CD4-positive, alpha-beta T cell treated with Interferon gamma for 1 hour (primary cell): Measurements from ENCODE around the gene HAUS5.
"Not testable (repeated sequence)": the region's sequence is repeated elsewhere in the genome, so short reads cannot be mapped to it uniquely, and the experiment has no call there.

Source experiments
- DNase-seq: peaks from one replicate; pipeline ENCODE4 v3.0.0-alpha.2; 2020

HAUS5 gene

DNA sequence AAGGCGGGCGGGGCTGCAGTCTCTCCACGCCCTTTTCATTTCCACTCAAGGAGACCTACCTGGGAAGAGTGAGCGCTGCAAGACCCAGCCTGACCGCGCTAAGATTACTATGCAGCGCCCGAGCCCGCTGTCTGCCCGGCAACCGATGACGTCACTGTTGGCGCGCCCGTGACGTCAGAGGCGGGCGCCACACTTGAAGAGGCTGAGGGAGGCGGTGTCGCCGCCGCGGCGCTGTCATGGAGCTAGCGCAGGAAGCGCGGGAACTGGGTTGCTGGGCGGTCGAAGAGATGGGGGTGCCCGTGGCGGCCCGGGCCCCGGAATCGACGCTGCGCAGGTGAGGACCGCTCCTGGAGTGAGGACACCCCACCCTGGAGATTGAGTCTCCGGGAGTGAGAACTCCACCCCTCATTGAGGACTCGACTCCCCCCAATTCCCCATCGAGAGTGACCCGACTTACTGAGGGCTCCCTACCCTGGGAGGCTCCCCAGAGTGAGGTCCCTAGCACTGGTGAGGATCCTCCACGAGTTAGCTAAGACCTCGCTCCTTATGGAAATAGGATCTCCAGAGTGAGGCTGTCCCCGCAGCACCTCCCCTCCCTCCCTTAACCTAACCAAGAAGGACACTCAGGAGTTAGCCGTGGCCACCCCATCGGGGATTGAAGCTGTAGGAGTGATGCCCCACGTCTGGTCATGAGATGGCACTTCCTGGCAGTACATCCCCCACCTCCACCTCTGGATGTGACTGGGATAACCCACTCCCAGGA lies at the start of gene HAUS5:
Gene HAUS5 (plus strand): TSS at position 177 of the 763 bp plus-strand sequence. CDS start 60 bp downstream, at position 237.
- peak; percentile 94 for DNase-seq

DNA sequence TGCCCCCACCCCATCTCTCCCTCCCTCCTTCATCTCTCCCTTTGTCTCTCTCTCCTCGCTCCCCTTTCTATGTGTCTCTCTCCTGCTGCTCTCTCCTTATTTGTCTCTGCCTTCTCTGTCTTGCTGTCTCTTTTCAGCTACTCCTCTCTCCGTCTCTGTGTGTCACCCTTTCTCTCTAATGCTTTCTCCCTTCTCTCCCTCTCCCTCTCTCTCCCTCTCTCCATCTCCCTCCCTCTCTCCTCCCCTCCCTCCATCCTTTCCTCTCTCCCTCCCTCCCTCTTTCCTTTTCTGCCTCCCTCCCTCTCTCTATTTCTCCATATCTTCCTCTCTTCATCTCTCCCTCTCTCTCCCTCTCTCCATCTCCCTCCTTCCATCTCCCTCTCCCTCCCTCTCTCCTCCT lies 49.8 kb upstream of the HAUS5 start:
- no peak for DNase-seq

GRCh38 chr19:35563207-35563829 lies 49.2 kb upstream of the HAUS5 start, which contains the start of gene ATP4A:
Gene ATP4A (minus strand): TSS chr19:35563658. CDS start chr19:35563629, 29 bp downstream.
- no peak for DNase-seq

DNA sequence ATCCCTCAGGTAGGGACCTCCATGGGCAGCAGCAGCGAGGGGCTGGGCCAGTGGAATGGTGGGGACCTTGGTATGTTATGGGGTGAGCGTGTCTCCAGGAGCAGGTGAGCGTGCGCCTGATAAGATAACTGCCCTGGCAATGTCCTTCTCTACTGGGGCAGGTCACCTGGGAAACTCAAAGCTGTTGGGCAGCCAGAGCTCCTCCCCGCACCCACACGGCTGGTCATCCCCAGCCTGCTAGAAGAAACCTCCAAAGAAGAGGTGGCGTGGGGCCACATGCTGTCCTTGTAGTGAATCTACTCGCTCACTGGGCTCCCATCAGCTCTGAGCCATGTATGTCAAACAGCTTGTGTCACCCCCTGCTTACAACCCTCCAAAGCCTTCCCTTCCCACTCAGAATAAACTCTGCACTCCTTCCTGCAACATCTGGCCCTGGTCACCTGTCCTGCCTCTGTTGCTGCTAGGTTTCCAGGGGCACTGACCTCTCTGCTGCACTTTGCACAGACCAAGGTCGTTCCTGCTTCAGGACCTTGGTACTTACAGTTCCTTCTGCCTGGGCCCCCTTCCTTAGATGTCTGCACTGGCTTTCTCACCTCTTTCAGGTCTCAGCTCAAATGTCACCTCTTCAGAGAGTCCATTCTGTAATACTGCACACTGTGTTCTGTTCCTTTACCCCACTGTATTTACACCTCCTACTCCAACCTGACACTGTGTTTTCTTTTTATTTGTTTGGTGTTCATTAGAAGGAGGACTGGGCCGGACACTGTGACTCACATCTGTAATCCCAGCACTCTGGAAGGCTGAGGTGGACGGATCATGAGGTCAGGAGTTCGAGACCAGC lies 47.3 kb upstream of the HAUS5 start:
- DNase-seq = no peak

- no peak for DNase-seq
Observed at GRCh38 chr19:35566738-35567137, 45.8 kb upstream of the HAUS5 start.

GRCh38 chr19:35569281-35569781 lies 43.2 kb upstream of the HAUS5 start:
- no peak for DNase-seq

DNA sequence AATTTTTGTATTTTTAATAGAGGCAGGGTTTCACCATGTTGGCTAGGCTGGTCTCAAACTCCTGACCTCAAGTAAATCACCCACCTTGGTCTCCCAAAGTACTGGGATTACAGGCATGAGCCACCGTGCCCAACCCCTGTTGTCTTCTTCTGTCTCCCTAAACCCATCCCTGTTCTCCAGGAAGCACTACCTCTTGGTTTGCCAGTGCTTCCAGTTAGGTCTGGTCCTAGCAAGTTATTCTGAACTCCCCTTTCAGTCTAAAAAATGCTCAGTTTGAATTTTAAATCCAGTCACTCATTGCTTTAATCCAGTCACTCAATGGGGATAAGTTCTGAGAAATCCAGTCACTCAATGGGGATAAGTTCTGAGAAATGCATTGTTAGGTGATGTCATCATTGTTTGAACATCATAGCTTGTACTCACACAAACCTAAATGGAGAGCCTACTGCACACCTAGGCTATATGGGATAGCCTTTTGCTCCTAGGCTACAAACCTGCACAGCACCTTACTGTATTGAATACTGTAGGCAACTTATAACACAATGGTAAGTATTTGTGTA lies 41.0 kb upstream of the HAUS5 start:
- no peak for DNase-seq

- DNase-seq = no peak
Observed at GRCh38 chr19:35577918-35578317, 34.6 kb upstream of the HAUS5 start.

DNA sequence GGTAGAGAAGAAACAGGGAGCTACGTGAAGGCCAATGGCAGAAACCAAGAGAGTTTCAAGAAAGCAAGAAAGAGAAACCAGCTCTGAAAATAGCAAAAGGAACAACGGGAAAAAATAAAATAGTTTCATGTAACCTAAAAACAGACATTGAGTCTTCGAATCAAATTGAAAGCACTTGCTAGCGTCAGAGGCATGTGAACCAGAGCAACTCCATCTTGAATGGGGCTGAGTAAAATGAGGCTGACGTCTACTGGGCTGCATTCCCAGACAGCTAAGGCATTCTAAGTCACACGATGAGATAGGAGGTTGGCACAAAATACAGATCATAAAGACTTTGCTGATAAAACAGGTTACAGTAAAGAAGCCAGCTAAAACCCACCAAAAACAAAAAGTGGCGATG lies 33.8 kb upstream of the HAUS5 start:
- no peak for DNase-seq

GRCh38 chr19:35582760-35583159 lies 29.8 kb upstream of the HAUS5 start:
- DNase-seq = no peak

- peak; percentile 5 for DNase-seq
Observed at GRCh38 chr19:35585848-35586247, 26.7 kb upstream of the HAUS5 start, which contains the start of gene PMIS2. Gene PMIS2 (plus strand): TSS chr19:35586173. CDS start chr19:35586260, 87 bp downstream.

DNA sequence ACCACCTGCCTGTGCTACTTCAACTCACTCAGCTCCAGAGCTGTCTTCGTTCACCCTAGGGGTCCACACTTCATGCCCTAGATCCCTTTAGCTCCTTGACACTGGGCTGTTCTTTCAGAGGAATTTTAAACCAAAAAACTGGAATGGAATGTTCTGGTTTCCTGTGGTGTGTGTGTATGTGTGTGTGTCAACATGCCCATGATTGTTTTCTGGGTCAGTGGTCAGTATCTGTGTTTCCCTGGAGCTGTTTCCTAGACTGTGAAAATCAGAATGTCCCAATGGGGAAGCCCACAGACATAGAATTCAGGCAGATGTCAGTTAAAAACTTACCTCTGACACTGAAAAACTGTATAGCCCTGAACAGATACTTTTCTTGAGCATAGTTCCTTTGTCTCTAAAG lies 25.2 kb upstream of the HAUS5 start:
- no peak for DNase-seq

DNA sequence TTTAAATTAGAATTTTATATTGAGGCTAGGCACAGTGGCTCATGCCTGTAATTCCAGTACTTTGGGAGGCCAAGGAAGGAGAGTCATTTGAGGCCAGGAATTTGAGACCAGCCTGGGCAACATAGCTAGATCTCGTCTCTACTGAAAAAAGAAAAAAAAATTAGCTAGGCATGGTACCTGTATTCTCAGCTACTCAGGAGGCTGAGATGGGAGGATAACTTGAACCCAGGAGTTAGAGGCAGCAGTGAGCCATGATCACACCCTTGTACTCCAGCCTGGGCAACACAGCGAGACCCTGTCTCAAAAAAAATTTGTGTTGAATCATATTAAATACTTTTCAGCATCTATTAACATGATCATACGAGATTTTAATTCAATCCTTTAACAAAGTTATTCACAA lies 21.7 kb upstream of the HAUS5 start:
- DNase-seq = no peak

GRCh38 chr19:35592226-35592625 lies 20.3 kb upstream of the HAUS5 start:
- peak; percentile 5 for DNase-seq

DNA sequence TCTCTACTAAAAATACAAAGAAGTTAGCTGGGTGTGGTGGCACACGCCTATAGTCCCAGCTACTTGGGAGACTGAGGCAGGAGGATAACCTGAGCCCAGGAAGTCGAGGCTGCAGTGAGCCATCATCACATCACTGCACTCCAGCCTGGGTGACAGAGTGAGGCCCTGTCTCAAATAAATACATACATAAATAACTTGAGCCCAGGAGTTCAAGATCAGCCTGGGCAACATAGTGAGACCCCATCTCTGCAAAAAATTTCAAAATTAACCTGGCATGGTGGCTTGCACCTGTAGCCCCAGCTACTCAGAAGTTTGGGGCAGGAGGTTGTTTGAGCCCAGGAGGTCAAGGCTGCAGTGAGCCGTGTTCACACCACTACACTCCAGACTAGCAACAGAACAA lies 17.5 kb upstream of the HAUS5 start:
- DNase-seq = not testable (repeated sequence)

DNA sequence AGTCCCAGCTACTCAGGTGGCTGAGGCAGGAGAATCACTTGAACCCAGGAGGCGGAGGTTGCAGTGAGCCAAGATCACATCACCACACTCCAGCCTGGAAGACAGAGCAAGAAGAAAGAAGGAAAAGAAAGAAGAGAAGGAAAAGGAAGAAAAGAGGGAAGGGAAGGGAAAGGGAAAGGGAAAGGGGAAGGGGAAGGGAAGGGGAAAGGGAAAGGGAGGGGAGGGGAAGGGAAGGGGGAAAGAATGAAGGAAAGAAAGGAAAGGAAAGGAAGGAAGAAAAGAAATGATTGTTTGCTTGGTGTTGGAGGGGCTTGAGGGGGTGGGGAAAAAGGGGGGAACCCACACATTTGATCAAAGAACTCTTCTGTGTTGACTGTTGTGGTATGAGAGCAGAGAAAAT lies 16.6 kb upstream of the HAUS5 start:
- DNase-seq = no peak

GRCh38 chr19:35596366-35596999 lies 16.1 kb upstream of the HAUS5 start:
- DNase-seq = peak; percentile 1

- DNase-seq = no peak
Observed at GRCh38 chr19:35601971-35602370, 10.6 kb upstream of the HAUS5 start.

DNA sequence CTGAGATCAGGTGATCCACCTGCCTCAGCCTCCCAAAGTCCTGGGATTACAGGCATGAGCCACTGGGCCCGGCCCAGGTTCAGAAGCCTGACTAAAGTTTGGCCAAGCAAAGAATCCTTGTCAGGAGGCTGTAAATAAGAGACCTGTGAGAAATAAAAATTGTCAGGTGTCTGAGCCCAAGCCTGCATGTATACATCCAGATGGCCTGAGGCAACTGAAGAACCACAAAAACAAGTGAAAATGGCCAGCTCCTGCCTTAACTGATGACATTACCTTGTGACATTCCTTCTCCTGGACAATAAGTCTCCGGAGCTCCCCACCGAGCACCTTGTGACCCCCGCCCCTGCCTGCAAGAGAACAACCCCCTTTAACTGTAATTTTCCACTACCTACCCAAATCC lies 8.1 kb upstream of the HAUS5 start:
- DNase-seq = not testable (repeated sequence)

DNA sequence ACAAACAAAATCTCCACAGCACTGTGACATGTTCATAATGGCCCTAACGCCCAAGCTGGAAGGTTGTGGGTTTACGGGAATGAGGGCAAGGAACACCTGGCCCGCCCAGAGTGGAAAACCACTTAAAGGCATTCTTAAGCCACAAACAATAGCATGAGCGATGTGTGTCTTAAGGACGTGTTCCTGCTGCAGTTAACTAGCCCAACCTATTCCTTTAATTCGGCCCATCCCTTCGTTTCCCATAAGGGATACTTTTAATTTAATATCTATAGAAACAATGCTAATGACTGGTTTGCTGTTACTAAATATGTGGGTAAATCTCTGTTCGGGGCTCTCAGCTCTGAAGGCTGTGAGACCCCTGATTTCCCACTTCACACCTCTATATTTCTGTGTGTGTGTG lies 5.4 kb upstream of the HAUS5 start:
- not testable (repeated sequence) for DNase-seq

GRCh38 chr19:35607661-35608060 lies 4.9 kb upstream of the HAUS5 start:
- no peak for DNase-seq

GRCh38 chr19:35608251-35608650 lies 4.3 kb upstream of the HAUS5 start:
- peak; percentile 7 for DNase-seq
